GM12865 (cell line): ENCODE results near the gene PIGR.

ENCODE experiments used
- DNase-seq: peaks from one replicate; pipeline ENCODE4 v3.0.0; 2010; ENCODE audit warnings: low read depth
- H3K4me3 ChIP-seq: 2 replicates; pipeline ENCODE4 v1.5.1; 2011; ENCODE audit warnings: mild to moderate bottlenecking, low read depth, low read length, control low read depth
- CTCF ChIP-seq: IDR thresholded peaks from 2 replicates; pipeline ENCODE4 v1.5.1; 2011; ENCODE audit warnings: low read length, control low read depth, low read depth, inconsistent platforms; ENCODE audit not compliant: insufficient read depth; ENCODE audit errors: missing control alignments

PIGR gene

GRCh38 chr1:206913766-206914537 is 32.3 kb downstream of the PIGR start:
- H3K4me3 ChIP-seq = no peak overlapping the region
- no peak for DNase-seq
- TF ChIP-seq CTCF = no peak

- TF ChIP-seq CTCF = peak; percentile 77
- H3K4me3 ChIP-seq = no peak overlapping the region
- DNase-seq = peak; percentile 86
Measured at GRCh38 chr1:206912445-206913095, 33.7 kb downstream of the PIGR start.

GRCh38 chr1:206911064-206911663 is 35.1 kb downstream of the PIGR start:
- peak; percentile 72 for DNase-seq
- H3K4me3 ChIP-seq = no peak overlapping the region
- TF ChIP-seq CTCF = peak; percentile 61

- no peak for TF ChIP-seq CTCF
- no peak overlapping the region for H3K4me3 ChIP-seq
Measured at GRCh38 chr1:206909883-206910318, 36.4 kb downstream of the PIGR start.

GRCh38 chr1:206909161-206909882 is 36.9 kb downstream of the PIGR start:
- H3K4me3 ChIP-seq = no peak overlapping the region
- TF ChIP-seq CTCF = no peak
- DNase-seq = no peak

More at GRCh38 chr1:206909883-206910318, 36.4 kb downstream of the PIGR start:
- no peak for DNase-seq

- H3K4me3 ChIP-seq = no peak overlapping the region
- DNase-seq = no peak
- no peak for TF ChIP-seq CTCF
Measured at GRCh38 chr1:206908038-206908437, 38.2 kb downstream of the PIGR start.
